ENCODE measurements around the gene BIRC7.

Gene BIRC7

GRCh38 chr20:63206878-63207277 is 28.8 kb upstream of the BIRC7 start:
- DNase-seq (ENCODE audit: low read depth) = no peak
- TF ChIP-seq CTCF (IDR thresholded peaks at IDR 0.05; ENCODE audit: low read length, missing control alignments) = no peak
- no peak overlapping the region for H3K4me3 ChIP-seq (replicated peaks; ENCODE audit: low read depth, low read length)

DNA sequence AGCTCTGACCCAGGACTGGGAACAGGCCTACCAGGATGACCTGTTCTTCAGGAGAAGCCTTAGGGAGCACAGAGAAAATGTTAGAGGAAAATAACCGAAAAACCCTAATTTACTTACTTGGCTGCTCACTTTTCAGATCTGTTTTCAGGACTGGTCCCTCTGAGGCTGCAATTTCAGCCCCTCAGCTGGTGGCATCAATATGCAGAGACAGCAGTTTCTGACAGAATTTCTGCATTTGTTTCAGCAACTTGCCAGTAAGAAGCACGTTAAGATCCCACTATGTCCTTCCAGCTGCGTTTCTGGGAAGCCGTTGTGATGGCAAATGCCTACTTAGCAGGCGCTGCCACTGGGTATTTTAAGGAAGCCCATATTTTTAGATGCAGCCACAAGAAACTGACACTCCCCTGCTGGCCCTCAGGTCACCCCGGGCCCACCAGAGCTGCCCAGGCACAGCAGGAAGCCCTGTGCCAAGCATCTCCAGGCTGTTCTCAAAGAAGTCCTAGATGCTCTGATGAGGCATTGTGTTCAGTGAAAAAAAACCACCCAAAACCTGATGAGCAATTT is 27.3 kb upstream of the BIRC7 start:
- no peak for TF ChIP-seq CTCF (IDR thresholded peaks at IDR 0.05; ENCODE audit: low read length, missing control alignments)
- H3K4me3 ChIP-seq (replicated peaks; ENCODE audit: low read depth, low read length) = no peak overlapping the region
- no peak for DNase-seq (ENCODE audit: low read depth)

GRCh38 chr20:63210011-63210605 is 25.6 kb upstream of the BIRC7 start:
- no peak overlapping the region for H3K4me3 ChIP-seq (replicated peaks; ENCODE audit: low read depth, low read length)
- DNase-seq (ENCODE audit: low read depth) = no peak
- TF ChIP-seq CTCF (IDR thresholded peaks at IDR 0.05; ENCODE audit: low read length, missing control alignments) = no peak

GRCh38 chr20:63212393-63212730 is 23.3 kb upstream of the BIRC7 start:
- TF ChIP-seq CTCF (IDR thresholded peaks at IDR 0.05; ENCODE audit: low read length, missing control alignments) = no peak
- DNase-seq (ENCODE audit: low read depth) = no peak
- no peak overlapping the region for H3K4me3 ChIP-seq (replicated peaks; ENCODE audit: low read depth, low read length)

DNA sequence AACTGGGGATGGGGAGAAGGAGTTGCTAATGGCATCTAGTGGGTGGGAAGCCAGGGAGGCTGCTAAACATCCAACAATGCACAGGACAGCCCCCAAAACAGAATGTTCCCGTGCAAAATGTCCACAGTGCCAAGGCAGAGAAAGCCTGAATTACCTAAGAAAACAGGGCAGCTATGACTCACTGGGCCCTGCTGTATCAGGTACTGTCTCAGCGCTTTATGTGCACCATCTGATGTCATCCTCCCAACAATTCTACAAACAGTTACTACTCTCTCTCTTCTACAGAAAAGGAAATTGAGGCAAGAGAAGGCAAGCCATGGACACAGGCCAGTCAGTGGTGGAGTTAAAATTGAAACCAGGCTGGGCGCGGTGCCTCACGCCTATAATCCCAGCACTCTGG is 22.9 kb upstream of the BIRC7 start:
- TF ChIP-seq CTCF (IDR thresholded peaks at IDR 0.05; ENCODE audit: low read length, missing control alignments) = no peak
- no peak for DNase-seq (ENCODE audit: low read depth)
- no peak overlapping the region for H3K4me3 ChIP-seq (replicated peaks; ENCODE audit: low read depth, low read length)

DNA sequence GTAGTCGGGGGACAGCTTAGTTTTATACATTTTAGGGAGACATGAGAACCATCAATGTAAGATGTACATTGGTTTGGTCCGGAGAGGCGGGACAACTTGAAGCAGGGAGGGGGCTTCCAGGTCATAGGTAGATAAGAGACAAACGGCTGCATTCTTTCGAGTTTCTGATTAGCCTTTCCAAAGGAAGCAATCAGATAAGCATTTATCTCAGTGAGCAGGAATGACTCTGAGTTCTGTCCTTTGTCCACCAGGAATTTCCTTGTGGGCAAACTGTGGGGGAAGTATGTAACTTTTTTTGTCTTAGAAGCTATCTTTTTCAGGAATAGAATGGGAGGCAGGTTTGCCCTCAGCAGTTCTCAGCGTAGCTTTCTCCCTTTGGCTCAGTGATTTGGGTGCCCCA is 21.2 kb upstream of the BIRC7 start:
- DNase-seq (ENCODE audit: low read depth) = no peak
- peak overlapping the region; percentile 86 for H3K4me3 ChIP-seq (replicated peaks; ENCODE audit: low read depth, low read length)
- TF ChIP-seq CTCF (IDR thresholded peaks at IDR 0.05; ENCODE audit: low read length, missing control alignments) = no peak
